Measurements from ENCODE around the gene SLC14A1.

GRCh38 chr18:45730832-45731575 lies 7.0 kb downstream of the SLC14A1 start:
- TF ChIP-seq, protein P1, sequence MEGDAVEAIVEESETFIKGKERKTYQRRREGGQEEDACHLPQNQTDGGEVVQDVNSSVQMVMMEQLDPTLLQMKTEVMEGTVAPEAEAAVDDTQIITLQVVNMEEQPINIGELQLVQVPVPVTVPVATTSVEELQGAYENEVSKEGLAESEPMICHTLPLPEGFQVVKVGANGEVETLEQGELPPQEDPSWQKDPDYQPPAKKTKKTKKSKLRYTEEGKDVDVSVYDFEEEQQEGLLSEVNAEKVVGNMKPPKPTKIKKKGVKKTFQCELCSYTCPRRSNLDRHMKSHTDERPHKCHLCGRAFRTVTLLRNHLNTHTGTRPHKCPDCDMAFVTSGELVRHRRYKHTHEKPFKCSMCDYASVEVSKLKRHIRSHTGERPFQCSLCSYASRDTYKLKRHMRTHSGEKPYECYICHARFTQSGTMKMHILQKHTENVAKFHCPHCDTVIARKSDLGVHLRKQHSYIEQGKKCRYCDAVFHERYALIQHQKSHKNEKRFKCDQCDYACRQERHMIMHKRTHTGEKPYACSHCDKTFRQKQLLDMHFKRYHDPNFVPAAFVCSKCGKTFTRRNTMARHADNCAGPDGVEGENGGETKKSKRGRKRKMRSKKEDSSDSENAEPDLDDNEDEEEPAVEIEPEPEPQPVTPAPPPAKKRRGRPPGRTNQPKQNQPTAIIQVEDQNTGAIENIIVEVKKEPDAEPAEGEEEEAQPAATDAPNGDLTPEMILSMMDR (IDR thresholded peaks at IDR 0.05) = no peak
- no peak for TF ChIP-seq POLR2A (IDR thresholded peaks at IDR 0.05)

Measured in testis (tissue), 2 donors.